GM12891 (cell line): Measurements from ENCODE around the gene CDH13.

Source experiments
- DNase-seq: peaks from one replicate; pipeline ENCODE4 v3.0.0; 2011; ENCODE audit warnings: low spot score; ENCODE audit not compliant: insufficient read length
- FAIRE-seq: peaks from 2 replicates; lab custom pipeline; 2011; peaks lifted over from hg19 to GRCh38; lab: Jason Lieb, UNC
- PAX5 ChIP-seq: IDR thresholded peaks from 2 replicates; pipeline ENCODE4 v1.6.1; 2011; ENCODE audit warnings: low read length, moderate library complexity, mild to moderate bottlenecking; ENCODE audit not compliant: insufficient read depth, severe bottlenecking
- POLR2A ChIP-seq: IDR thresholded peaks from 2 replicates; pipeline ENCODE4 v1.6.1; 2011; ENCODE audit warnings: low read depth, low read length, control low read depth
- POLR2AphosphoS5 ChIP-seq: IDR thresholded peaks from 2 replicates; pipeline ENCODE4 v1.6.1; 2011; ENCODE audit warnings: low read depth, low read length, control low read depth
- POU2F2 ChIP-seq: IDR thresholded peaks from 2 replicates; pipeline ENCODE4 v1.6.1; 2011; ENCODE audit warnings: low read depth, mild to moderate bottlenecking, control low read depth, low read length, moderate library complexity
- SPI1 ChIP-seq: IDR thresholded peaks from 2 replicates; pipeline ENCODE4 v1.6.1; 2011; ENCODE audit warnings: low read depth, low read length, control low read depth
- TAF1 ChIP-seq: IDR thresholded peaks from 2 replicates; pipeline ENCODE4 v1.6.1; 2011; ENCODE audit warnings: low read depth, low read length, control low read depth

The CDH13 gene

GRCh38 chr16:83715217-83715920, 1088.6 kb downstream of the CDH13 start:
- DNase-seq (no peak), FAIRE-seq (no peak)
- TF ChIP-seq POU2F2: no peak
- no peak for TF ChIP-seq TAF1
- no peak for TF ChIP-seq PAX5
- no peak for TF ChIP-seq POLR2A
- TF ChIP-seq POLR2AphosphoS5: no peak
- no peak for TF ChIP-seq SPI1

GRCh38 chr16:83717308-83717707, 1090.5 kb downstream of the CDH13 start:
- DNase-seq (no peak), FAIRE-seq (no peak)
- TF ChIP-seq PAX5 (no peak), POU2F2 (no peak), POLR2A (no peak), SPI1 (no peak), POLR2AphosphoS5 (no peak), TAF1 (no peak)

DNA sequence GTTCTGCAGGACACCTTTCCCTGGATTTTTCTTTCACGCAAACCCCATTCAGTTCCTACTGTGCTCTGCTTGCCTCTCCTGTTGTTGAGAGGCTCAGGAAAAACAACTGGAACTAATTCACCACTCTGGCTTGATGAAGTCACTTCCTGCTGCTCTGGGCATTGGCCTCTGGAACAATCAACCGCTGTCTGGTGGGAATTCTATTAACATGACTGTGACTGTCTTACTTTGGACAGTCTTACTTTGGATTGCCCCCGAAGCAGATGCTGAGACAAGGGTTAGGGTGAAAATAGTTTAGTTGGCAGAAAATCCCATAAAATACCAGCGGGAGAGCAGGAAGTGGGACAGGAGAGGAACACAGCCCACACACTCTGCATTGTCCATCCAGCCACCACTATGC, 1091.0 kb downstream of the CDH13 start:
- TF ChIP-seq POU2F2 (no peak), TAF1 (no peak), POLR2A (no peak), PAX5 (no peak), POLR2AphosphoS5 (no peak), SPI1 (no peak)
- DNase-seq (no peak), FAIRE-seq (no peak)

GRCh38 chr16:83720213-83720612, 1093.4 kb downstream of the CDH13 start:
- DNase-seq (no peak), FAIRE-seq (no peak)
- TF ChIP-seq TAF1: no peak
- no peak for TF ChIP-seq POU2F2
- TF ChIP-seq SPI1: no peak
- no peak for TF ChIP-seq POLR2A
- no peak for TF ChIP-seq PAX5
- no peak for TF ChIP-seq POLR2AphosphoS5

DNA sequence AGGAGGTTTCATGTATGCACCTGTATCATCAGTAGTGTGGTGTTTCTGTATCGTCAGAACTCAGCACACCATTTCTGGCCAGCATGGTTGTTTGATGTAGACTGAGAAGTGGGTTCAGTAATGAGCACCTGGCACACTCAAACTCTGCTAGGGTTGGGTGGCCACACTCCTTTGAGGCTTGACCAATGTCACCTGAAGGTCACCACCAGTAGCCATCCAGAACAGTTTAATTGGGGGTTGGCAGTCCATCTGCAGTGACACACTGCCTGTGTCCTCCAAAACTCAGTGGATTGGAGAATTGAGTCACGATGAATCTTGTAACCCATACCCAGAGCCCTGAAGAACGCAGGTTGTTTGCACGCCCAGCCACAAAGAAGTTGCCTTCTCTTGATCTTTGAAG, 1094.2 kb downstream of the CDH13 start:
- no peak for FAIRE-seq

GRCh38 chr16:83721676-83722075, 1094.9 kb downstream of the CDH13 start:
- FAIRE-seq (no peak), DNase-seq (no peak)
- TF ChIP-seq POLR2AphosphoS5 (no peak), SPI1 (no peak), POLR2A (no peak), POU2F2 (no peak), PAX5 (no peak), TAF1 (no peak)

More for the DNA sequence above, 1094.2 kb downstream of the CDH13 start:
- TF ChIP-seq SPI1 (no peak), POU2F2 (no peak), POLR2A (no peak), PAX5 (no peak), POLR2AphosphoS5 (no peak), TAF1 (no peak)
- no peak for DNase-seq

- FAIRE-seq: no peak
- TF ChIP-seq PAX5: no peak
- no peak for TF ChIP-seq POLR2AphosphoS5
- no peak for TF ChIP-seq TAF1
- TF ChIP-seq SPI1: no peak
- no peak for TF ChIP-seq POLR2A
- no peak for TF ChIP-seq POU2F2
- no peak for DNase-seq
Measured at GRCh38 chr16:83722456-83723183, 1095.9 kb downstream of the CDH13 start.

DNA sequence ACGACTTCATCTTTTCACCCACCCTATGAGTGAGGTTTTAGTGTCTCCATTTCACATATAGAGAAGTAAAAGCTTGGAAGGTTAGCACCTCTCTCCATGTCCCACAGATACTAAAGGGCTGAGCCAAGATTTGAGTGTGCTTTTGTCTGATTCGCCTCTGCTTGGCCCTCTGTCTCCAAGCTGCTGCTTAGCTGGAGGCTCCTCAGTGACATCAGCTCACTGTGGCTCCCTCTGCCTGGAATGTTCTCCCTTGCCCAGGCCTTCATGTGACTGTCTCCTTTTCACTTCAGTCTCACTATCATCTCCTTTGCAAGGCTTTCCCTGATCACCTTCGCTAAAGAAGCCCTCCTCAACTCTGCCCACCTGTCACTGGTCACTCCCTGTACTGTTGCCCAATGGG, 1096.5 kb downstream of the CDH13 start:
- FAIRE-seq: no peak
- TF ChIP-seq TAF1 (no peak), PAX5 (no peak), POLR2AphosphoS5 (no peak), POLR2A (no peak), SPI1 (no peak), POU2F2 (no peak)
- DNase-seq: no peak

- FAIRE-seq: no peak
- no peak for DNase-seq
- TF ChIP-seq PAX5 (no peak), POU2F2 (no peak), SPI1 (no peak), POLR2AphosphoS5 (no peak), POLR2A (no peak), TAF1 (no peak)
Measured at GRCh38 chr16:83723901-83724300, 1097.1 kb downstream of the CDH13 start.
